ENCODE data around the gene FSTL4.

- TF ChIP-seq, protein P1, sequence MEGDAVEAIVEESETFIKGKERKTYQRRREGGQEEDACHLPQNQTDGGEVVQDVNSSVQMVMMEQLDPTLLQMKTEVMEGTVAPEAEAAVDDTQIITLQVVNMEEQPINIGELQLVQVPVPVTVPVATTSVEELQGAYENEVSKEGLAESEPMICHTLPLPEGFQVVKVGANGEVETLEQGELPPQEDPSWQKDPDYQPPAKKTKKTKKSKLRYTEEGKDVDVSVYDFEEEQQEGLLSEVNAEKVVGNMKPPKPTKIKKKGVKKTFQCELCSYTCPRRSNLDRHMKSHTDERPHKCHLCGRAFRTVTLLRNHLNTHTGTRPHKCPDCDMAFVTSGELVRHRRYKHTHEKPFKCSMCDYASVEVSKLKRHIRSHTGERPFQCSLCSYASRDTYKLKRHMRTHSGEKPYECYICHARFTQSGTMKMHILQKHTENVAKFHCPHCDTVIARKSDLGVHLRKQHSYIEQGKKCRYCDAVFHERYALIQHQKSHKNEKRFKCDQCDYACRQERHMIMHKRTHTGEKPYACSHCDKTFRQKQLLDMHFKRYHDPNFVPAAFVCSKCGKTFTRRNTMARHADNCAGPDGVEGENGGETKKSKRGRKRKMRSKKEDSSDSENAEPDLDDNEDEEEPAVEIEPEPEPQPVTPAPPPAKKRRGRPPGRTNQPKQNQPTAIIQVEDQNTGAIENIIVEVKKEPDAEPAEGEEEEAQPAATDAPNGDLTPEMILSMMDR (IDR thresholded peaks at IDR 0.05): no peak
- TF ChIP-seq POLR2AphosphoS5 (IDR thresholded peaks at IDR 0.05) (no peak), POLR2A (IDR thresholded peaks at IDR 0.05; ENCODE audit: low read depth) (no peak), EP300 (IDR thresholded peaks at IDR 0.05) (no peak)
These were observed 254.6 kb downstream of the FSTL4 start for GRCh38 chr5:133357758-133358157.
